ENCODE results near the gene PTMA.

PTMA gene

GRCh38 chr2:231676243-231676642, 32.1 kb upstream of the PTMA start:
- no peak for DNase-seq (ENCODE audit: low read depth)

- DNase-seq (ENCODE audit: low read depth): peak; percentile 77
These were observed 30.7 kb upstream of the PTMA start for GRCh38 chr2:231677632-231678104.

GRCh38 chr2:231679908-231680284, 28.4 kb upstream of the PTMA start:
- no peak for DNase-seq (ENCODE audit: low read depth)

GRCh38 chr2:231680285-231680991, 27.9 kb upstream of the PTMA start:
- DNase-seq (ENCODE audit: low read depth): no peak

GRCh38 chr2:231680992-231681852, 27.1 kb upstream of the PTMA start:
- no peak for DNase-seq (ENCODE audit: low read depth)

GRCh38 chr2:231682603-231683291, 25.6 kb upstream of the PTMA start:
- no peak for DNase-seq (ENCODE audit: low read depth)

- DNase-seq (ENCODE audit: low read depth): no peak
These were observed 24.8 kb upstream of the PTMA start for GRCh38 chr2:231683292-231684235.

- DNase-seq (ENCODE audit: low read depth): no peak
These were observed 23.8 kb upstream of the PTMA start for GRCh38 chr2:231684314-231685223.

- no peak for DNase-seq (ENCODE audit: low read depth)
These were observed 22.8 kb upstream of the PTMA start for GRCh38 chr2:231685349-231686191.

GRCh38 chr2:231686192-231687100, 21.9 kb upstream of the PTMA start:
- DNase-seq (ENCODE audit: low read depth): no peak

GRCh38 chr2:231687133-231687852, 21.0 kb upstream of the PTMA start:
- DNase-seq (ENCODE audit: low read depth): peak; percentile 63

- DNase-seq (ENCODE audit: low read depth): no peak
These were observed 20.4 kb upstream of the PTMA start for GRCh38 chr2:231687961-231688360.

- DNase-seq (ENCODE audit: low read depth): no peak
These were observed 19.6 kb upstream of the PTMA start for GRCh38 chr2:231688719-231689118.

- no peak for DNase-seq (ENCODE audit: low read depth)
These were observed 19.0 kb upstream of the PTMA start for GRCh38 chr2:231689124-231689893.

GRCh38 chr2:231691251-231691772, 17.0 kb upstream of the PTMA start:
- no peak for DNase-seq (ENCODE audit: low read depth)

GRCh38 chr2:231692847-231693246, 15.5 kb upstream of the PTMA start:
- no peak for DNase-seq (ENCODE audit: low read depth)

- DNase-seq (ENCODE audit: low read depth): no peak
These were observed 14.4 kb upstream of the PTMA start for GRCh38 chr2:231693956-231694355.

Measured in activated gamma-delta T cell treated with anti-CD3 and anti-CD28 coated beads, Interleukin-2, amount 50 U/mL, for 16 hours (primary cell).